Astrocyte (in vitro differentiated cells and primary cell): ENCODE data around the gene C5orf24. TPM values are rescaled to one million over a fixed set of nuclear protein-coding genes. Genes with fewer than 3 reads are reported as not detected.

Experiments used
- DNase-seq: peaks from one replicate; pipeline ENCODE4 v3.0.0-alpha.2; 2010; ENCODE audit warnings: low read depth
- FAIRE-seq: peaks from 2 replicates; lab custom pipeline; 2011; peaks lifted over from hg19 to GRCh38; lab: Jason Lieb, UNC
- H2AFZ ChIP-seq: 2 replicates; pipeline ENCODE4 v1.6.0; 2012; ENCODE audit warnings: low read depth, low read length, inconsistent platforms
- H3K27ac ChIP-seq: 2 replicates; pipeline ENCODE4 v1.5.1; 2011; ENCODE audit warnings: low read depth, low read length, inconsistent platforms
- H3K27me3 ChIP-seq: 2 replicates; pipeline ENCODE4 v1.6.0; 2011; ENCODE audit warnings: low read length, inconsistent platforms; ENCODE audit not compliant: insufficient read depth
- H3K36me3 ChIP-seq: 2 replicates; pipeline ENCODE4 v1.5.1; 2011; ENCODE audit warnings: low read length, inconsistent platforms; ENCODE audit not compliant: insufficient read depth
- H3K4me1 ChIP-seq: 2 replicates; pipeline ENCODE4 v1.5.1; 2011; ENCODE audit warnings: low read length, inconsistent platforms; ENCODE audit not compliant: insufficient read depth
- H3K4me2 ChIP-seq: 2 replicates; pipeline ENCODE4 v1.6.0; 2012; ENCODE audit warnings: low read length, inconsistent platforms
- H3K4me3 ChIP-seq: 2 replicates; pipeline ENCODE4 v1.5.1; 2011; ENCODE audit warnings: low read depth, mild to moderate bottlenecking, low read length, inconsistent platforms; ENCODE audit not compliant: insufficient read depth
- H3K79me2 ChIP-seq: 2 replicates; pipeline ENCODE4 v1.6.0; 2012; ENCODE audit warnings: mild to moderate bottlenecking, low read length, inconsistent platforms; ENCODE audit not compliant: insufficient read depth
- H3K9ac ChIP-seq: 2 replicates; pipeline ENCODE4 v1.6.0; 2012; ENCODE audit warnings: mild to moderate bottlenecking, low read length, inconsistent platforms
- H3K9me3 ChIP-seq: 2 replicates; pipeline ENCODE4 v1.5.1; 2012; ENCODE audit warnings: low read depth, mild to moderate bottlenecking, low read length, inconsistent platforms; ENCODE audit not compliant: insufficient read depth
- H4K20me1 ChIP-seq: 2 replicates; pipeline ENCODE4 v1.6.0; 2012; ENCODE audit warnings: low read length, inconsistent platforms; ENCODE audit not compliant: insufficient read depth
- H3K27ac Mint-ChIP-seq: one replicate; pipeline ENCODE4 v1.8.0; 2021; ENCODE audit warnings: mild to moderate bottlenecking, mixed read lengths; ENCODE audit not compliant: unreplicated experiment
- H3K27me3 Mint-ChIP-seq: one replicate; pipeline ENCODE4 v1.8.0; 2021; ENCODE audit warnings: low read depth, mixed read lengths; ENCODE audit not compliant: unreplicated experiment
- H3K36me3 Mint-ChIP-seq: one replicate; pipeline ENCODE4 v1.8.0; 2021; ENCODE audit warnings: low read depth, mixed read lengths; ENCODE audit not compliant: unreplicated experiment
- H3K4me1 Mint-ChIP-seq: one replicate; pipeline ENCODE4 v1.8.0; 2021; ENCODE audit warnings: low read depth, mixed read lengths; ENCODE audit not compliant: unreplicated experiment
- H3K4me3 Mint-ChIP-seq: one replicate; pipeline ENCODE4 v1.8.0; 2021; ENCODE audit warnings: mild to moderate bottlenecking, moderate library complexity, mixed read lengths; ENCODE audit not compliant: unreplicated experiment
- H3K9me3 Mint-ChIP-seq: one replicate; pipeline ENCODE4 v1.8.0; 2021; ENCODE audit warnings: mild to moderate bottlenecking, mixed read lengths; ENCODE audit not compliant: unreplicated experiment
- CTCF ChIP-seq: IDR thresholded peaks from 2 replicates; pipeline ENCODE4 v1.5.1; 2011; ENCODE audit warnings: low read depth, mild to moderate bottlenecking, inconsistent platforms, low read length, moderate library complexity; ENCODE audit not compliant: insufficient read depth
- EZH2 ChIP-seq: IDR thresholded peaks from 2 replicates; pipeline ENCODE4 v1.6.1; 2012; ENCODE audit warnings: mild to moderate bottlenecking, low read length, inconsistent platforms; ENCODE audit not compliant: insufficient read depth
- total RNA-seq: library from RNA; stranded (reverse); gene quantifications from 2 replicates; pipeline ENCODE4 v1.2.1, GENCODE V29; 2021

The C5orf24 gene
- total RNA-seq, 1 donor from 2014 or later, result 88.4 TPM

- FAIRE-seq (no peak), DNase-seq (peak; percentile 69)
- Mint-ChIP-seq H3K4me1 (peaks cover 18% of the 10 kb centered on the region), H3K9me3 (no peaks in the 10 kb centered on the region), H3K27me3 (no peaks in the 10 kb centered on the region), H3K36me3 (peaks cover 5% of the 10 kb centered on the region), H3K27ac (peak within 1 kb of the TSS; percentile 90), H3K4me3 (peak within 1 kb of the TSS; percentile 96)
- Histone ChIP-seq H2AFZ (peak within 1 kb of the TSS; percentile 96), H3K4me1 (peaks cover 6% of the 10 kb centered on the region), H3K9ac (peak within 1 kb of the TSS; percentile 97), H3K79me2 (peaks cover 30% of the 10 kb centered on the region), H3K27me3 (no peaks in the 10 kb centered on the region), H3K4me3 (peak within 1 kb of the TSS; percentile 74), H3K9me3 (no peaks in the 10 kb centered on the region), H3K36me3 (no peaks in the 10 kb centered on the region), H4K20me1 (peaks cover 23% of the 10 kb centered on the region), H3K27ac (peak within 1 kb of the TSS; percentile 96), H3K4me2 (peak within 1 kb of the TSS; percentile 88)
- TF ChIP-seq EZH2, result no peak
- TF ChIP-seq CTCF, result no peak
These were observed 28.4 kb downstream of the C5orf24 start, which contains the start of gene TXNDC15 for GRCh38 chr5:134873987-134874830. Gene TXNDC15, plus strand, starts transcription at chr5:134874371. Its CDS starts 57 bp downstream, at chr5:134874428.

- H3K36me3 ChIP-seq, result no peaks in the 10 kb centered on the region
- Mint-ChIP-seq H3K27me3 (no peaks in the 10 kb centered on the region), H3K27ac (peak overlapping the region; percentile 90), H3K36me3 (peaks cover 5% of the 10 kb centered on the region), H3K9me3 (no peaks in the 10 kb centered on the region), H3K4me1 (peaks cover 18% of the 10 kb centered on the region), H3K4me3 (peak overlapping the region; percentile 96)
- peaks cover 6% of the 10 kb centered on the region for H3K4me1 ChIP-seq
- H3K27me3 ChIP-seq, result no peaks in the 10 kb centered on the region
- peaks cover 31% of the 10 kb centered on the region for H4K20me1 ChIP-seq
- H3K79me2 ChIP-seq, result peaks cover 37% of the 10 kb centered on the region
- TF ChIP-seq EZH2, result no peak
- TF ChIP-seq CTCF, result no peak
- peak overlapping the region; percentile 96 for H2AFZ ChIP-seq
- H3K9me3 ChIP-seq, result no peaks in the 10 kb centered on the region
- H3K4me3 ChIP-seq, result peak overlapping the region; percentile 74
- DNase-seq (peak; percentile 83), FAIRE-seq (peak; percentile 20)
- H3K4me2 ChIP-seq, result peak overlapping the region; percentile 88
- peak overlapping the region; percentile 96 for H3K27ac ChIP-seq
- peak overlapping the region; percentile 97 for H3K9ac ChIP-seq
These were observed 29.3 kb downstream of the C5orf24 start for GRCh38 chr5:134874831-134875655.
